K562 (cell line): ENCODE data around the gene SCN5A. TPM values are rescaled to one million over a fixed set of nuclear protein-coding genes. Genes with fewer than 3 reads are reported as not detected.

Source experiments
- ATAC-seq: fragments of 200-7000 bp; cut with Tn5 transposase; 3 replicates; pipeline ENCODE4 v1.9.1; 2020; ENCODE audit warnings: moderate library complexity
- BruUV-seq: library from RNA; stranded (reverse); fragments of 400-500 nt; replicated peaks from 2 replicates; lab custom pipeline; 2021; lab: Mats Ljungman, UMichigan
- CTCF ChIA-PET: fragments of 300-600 bp; formaldehyde crosslinking; extraction: SDS; loops from one replicate; lab custom pipeline; 2021; ENCODE audit warnings: low intra/inter-chr PET ratio; lab: Yijun Ruan, JAX
- POLR2A ChIA-PET: fragments of 300-600, 350-650 bp; sonication (Branson Sonifier 250); formaldehyde crosslinking; extraction: SDS; loops from one replicate; lab custom pipeline; 2021; ENCODE audit warnings: antibody characterized with exemption, inconsistent platforms; lab: Yijun Ruan, JAX
- DNase-seq, 4 experiments: peaks; one replicate each; pipeline versions ENCODE4 v3.0.0 to v3.0.0-alpha.2; 2011 to 2018; ENCODE audit warnings: low spot score in 3 of 4, mixed read lengths in 3 of 4; ENCODE audit errors: extremely low read depth in 1 of 4
- FAIRE-seq: peaks from 2 replicates; lab custom pipeline; 2011; peaks lifted over from hg19 to GRCh38; lab: Jason Lieb, UNC
- H2AFZ ChIP-seq: 2 replicates; pipeline ENCODE4 v1.6.0; 2011; ENCODE audit warnings: low read depth, low read length, control low read depth, inconsistent platforms
- H3K27ac ChIP-seq: fragments of 200-600 bp; 3 replicates; pipeline ENCODE4 v1.8.0; 2011; ENCODE audit warnings: low read depth, mild to moderate bottlenecking, control low read depth, inconsistent platforms, low read length, moderate library complexity, mixed read lengths; ENCODE audit errors: extremely low read depth
- H3K27me3 ChIP-seq, 2 experiments: fragments of 300-600 bp in 1 of 2; 2 replicates in 1 of 2; 3 replicates in 1 of 2; pipeline versions ENCODE4 v1.6.0 to v1.8.0; 2011; ENCODE audit warnings: inconsistent platforms in 2 of 2, low read length in 2 of 2, mild to moderate bottlenecking in 1 of 2, mixed read lengths in 1 of 2, moderate library complexity in 1 of 2; ENCODE audit not compliant: control insufficient read depth in 2 of 2, insufficient read depth in 2 of 2
- H3K36me3 ChIP-seq: fragments of 300-600 bp; 3 replicates; pipeline ENCODE4 v1.8.0; 2011; ENCODE audit warnings: mild to moderate bottlenecking, low read length, inconsistent platforms; ENCODE audit not compliant: control insufficient read depth, insufficient read depth
- H3K4me1 ChIP-seq, 2 experiments: fragments of 200-600 bp in 1 of 2; replicated peaks in 1 of 2; 2 replicates in 1 of 2; 3 replicates in 1 of 2; pipeline versions ENCODE4 v1.5.1 to v1.8.0; 2011; ENCODE audit warnings: inconsistent platforms in 2 of 2, low read length in 2 of 2, mild to moderate bottlenecking in 1 of 2, mixed read lengths in 1 of 2, moderate library complexity in 1 of 2; ENCODE audit not compliant: control insufficient read depth in 2 of 2, insufficient read depth in 2 of 2
- H3K4me2 ChIP-seq: 2 replicates; pipeline ENCODE4 v1.6.1; 2011; ENCODE audit warnings: low read length, control low read depth, inconsistent platforms, mixed read lengths; ENCODE audit not compliant: insufficient read depth
- H3K4me3 ChIP-seq: fragments of 200-600 bp; sonication (generic), shearing (Covaris generic); 2 replicates; pipeline ENCODE4 v1.5.1; 2016; ENCODE audit warnings: control low read depth, inconsistent platforms
- H3K79me2 ChIP-seq: fragments of 200-600 bp; 3 replicates; pipeline ENCODE4 v1.8.0; 2011; ENCODE audit warnings: low read length, inconsistent platforms; ENCODE audit not compliant: control insufficient read depth, insufficient read depth
- H3K9ac ChIP-seq, 2 experiments: 2 replicates each; pipeline versions ENCODE4 v1.6.0 to v1.6.1; 2011; ENCODE audit warnings: low read depth in 2 of 2, low read length in 2 of 2, control low read depth in 1 of 2, inconsistent platforms in 1 of 2, mild to moderate bottlenecking in 1 of 2, mixed read lengths in 1 of 2; ENCODE audit not compliant: insufficient read depth in 1 of 2
- H3K9me1 ChIP-seq: one replicate; pipeline ENCODE4 v1.6.0; 2011; ENCODE audit warnings: inconsistent platforms, mild to moderate bottlenecking, low read length, moderate library complexity; ENCODE audit not compliant: control insufficient read depth, insufficient read depth
- H3K9me3 ChIP-seq: replicated peaks from 2 replicates; pipeline ENCODE4 v1.5.1; 2011; ENCODE audit warnings: low read depth, low read length, inconsistent platforms; ENCODE audit not compliant: control insufficient read depth, insufficient read depth
- H4K20me1 ChIP-seq: replicated peaks from 2 replicates; pipeline ENCODE4 v1.6.1; 2011; ENCODE audit warnings: low read length, inconsistent platforms, mixed read lengths; ENCODE audit not compliant: control insufficient read depth, insufficient read depth
- CBFB ChIP-seq: sonication (generic); formaldehyde crosslinking; IDR thresholded peaks from 2 replicates; pipeline ENCODE4 v1.4.0; 2020; ENCODE audit warnings: mild to moderate bottlenecking, missing genetic modification reagents
- CTCFL ChIP-seq: IDR thresholded peaks from 2 replicates; pipeline ENCODE4 v1.6.1; 2011; ENCODE audit warnings: borderline replicate concordance, low read depth, mild to moderate bottlenecking, moderate library complexity, low read length; ENCODE audit not compliant: insufficient read depth, poor library complexity, severe bottlenecking
- PHF8 ChIP-seq: fragments of 200-600 bp; sonication (generic); IDR thresholded peaks from 2 replicates; pipeline ENCODE4 v1.6.1; 2012; ENCODE audit warnings: mixed run types, mild to moderate bottlenecking, inconsistent platforms, low read length, moderate library complexity, borderline replicate concordance
- STAT5A ChIP-seq: IDR thresholded peaks from 2 replicates; pipeline ENCODE4 v1.6.1; 2012; ENCODE audit warnings: low read length, inconsistent platforms, borderline replicate concordance
- ZNF764 ChIP-seq: fragments of 250-450 bp; sonication (Bioruptor Pico); IDR thresholded peaks from 2 replicates; pipeline ENCODE4 v1.4.0; 2020; ENCODE audit warnings: low read depth, mild to moderate bottlenecking, moderate library complexity
- WGBS: fragments of 100-300 bp; shearing (Covaris generic); methylation state at CpG from one replicate; pipeline ENCODE4 v1.1.6; 2016; ENCODE audit warnings: low coverage, mixed read lengths; ENCODE audit not compliant: insufficient coverage; ENCODE audit errors: missing lambda C conversion rate; 5-methylcytosine and 5-hydroxymethylcytosine counted together
- in situ Hi-C: fragments of 300-500 bp; cut with MboI; formaldehyde crosslinking; loops from 4 replicates; pipeline ENCODE4 v1.15.0; 2018; ENCODE audit warnings: inconsistent platforms, mixed read lengths
- intact Hi-C: fragments of 100-400 bp; cut with micrococcal nuclease; formaldehyde crosslinking; loops from 2 replicates; pipeline ENCODE4 v1.14.2; 2022
- polyA plus RNA-seq, 8 experiments: library from polyadenylated mRNA; depleted of rRNA in 4 of 8; stranded (reverse) in 5 of 8; unstranded in 3 of 8; fragments of >200 nt; fragmentation: Nextera tagmentation in 2 of 8; fragmentation: Illumina TruSeq in 1 of 8; extraction: Ambion mirVana in 2 of 8; extraction: Trizol in 1 of 8; gene quantifications; 2 replicates each; pipeline versions ENCODE4 v1.2.1 to v1.2.3, GENCODE V29; 2011 to 2014; ENCODE audit warnings: inconsistent platforms in 1 of 8, missing spikeins in 1 of 8
- total RNA-seq, 7 experiments: library from RNA; depleted of rRNA in 6 of 7; stranded (reverse); fragments of >200 nt in 6 of 7; fragmentation: Illumina TruSeq in 2 of 7; extraction: Trizol in 2 of 7; gene quantifications; 2 replicates each; pipeline versions ENCODE4 v1.2.1 to v1.2.3, GENCODE V29; 2011 to 2021; ENCODE audit warnings: low replicate concordance in 1 of 7
- TF ChIP-seq, protein P1 (sequence below): fragments of 250-450 bp; sonication (Bioruptor Pico); IDR thresholded peaks from 2 replicates; pipeline ENCODE4 v1.8.0; 2021; ENCODE audit warnings: borderline replicate concordance, mild to moderate bottlenecking, moderate library complexity; ENCODE audit not compliant: poor library complexity, severe bottlenecking

Gene SCN5A
- total and polyA plus RNA-seq, 9 of the 15 experiments (the other 6 are each of a cell fraction or from before 2014, with no cell fraction given) = 0.07 to 1.4 (median 0.21) TPM; not detected in 2

GRCh38 chr3:38563886-38564270 lies 85.6 kb downstream of the SCN5A start:
- POLR2A ChIA-PET = interaction anchor here (1.3 kb wide), 1 partner anchor 11 kb away, joined by 3 read pairs; no protein-coding TSS in a partner anchor
- FAIRE-seq (no peak), ATAC-seq (no peak)
- H3K4me1 ChIP-seq = no peaks in the 10 kb centered on the region
- no peaks in the 10 kb centered on the region for H3K9me1 ChIP-seq
- H3K36me3 ChIP-seq = no peaks in the 10 kb centered on the region
- 1% methylated on average over 10 of the region's 10 CpGs for WGBS
- TF ChIP-seq CBFB (CRISPR knock-in tag) (no peak), ZNF764 (no peak), CTCFL (no peak), PHF8 (no peak), STAT5A (no peak)
- TF ChIP-seq, protein P1, sequence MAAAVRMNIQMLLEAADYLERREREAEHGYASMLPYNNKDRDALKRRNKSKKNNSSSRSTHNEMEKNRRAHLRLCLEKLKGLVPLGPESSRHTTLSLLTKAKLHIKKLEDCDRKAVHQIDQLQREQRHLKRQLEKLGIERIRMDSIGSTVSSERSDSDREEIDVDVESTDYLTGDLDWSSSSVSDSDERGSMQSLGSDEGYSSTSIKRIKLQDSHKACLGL (CRISPR knock-in tag) = no peak
- TF ChIP-seq, all 486 proteins: peak for 0
- Histone ChIP-seq H3K27me3 (peaks cover 9 to 54% of the 10 kb centered on the region in 2 experiments; a peak in 4 of 5 replicates), H4K20me1 (no peaks in the 10 kb centered on the region), H2AFZ (no peak overlapping the region), H3K9me3 (no peaks in the 10 kb centered on the region), H3K4me2 (no peak overlapping the region), H3K9ac (no peak overlapping the region), H3K27ac (no peak overlapping the region), H3K79me2 (no peaks in the 10 kb centered on the region), H3K4me3 (no peak overlapping the region)
- in situ Hi-C loops = no loop called here
- intact Hi-C loops = no loop called here
- no peak for DNase-seq
- CTCF ChIA-PET = no interaction called here
- BruUV-seq = no TSS peak
